ENCODE data around the gene GOLT1B.

GOLT1B gene

DNA sequence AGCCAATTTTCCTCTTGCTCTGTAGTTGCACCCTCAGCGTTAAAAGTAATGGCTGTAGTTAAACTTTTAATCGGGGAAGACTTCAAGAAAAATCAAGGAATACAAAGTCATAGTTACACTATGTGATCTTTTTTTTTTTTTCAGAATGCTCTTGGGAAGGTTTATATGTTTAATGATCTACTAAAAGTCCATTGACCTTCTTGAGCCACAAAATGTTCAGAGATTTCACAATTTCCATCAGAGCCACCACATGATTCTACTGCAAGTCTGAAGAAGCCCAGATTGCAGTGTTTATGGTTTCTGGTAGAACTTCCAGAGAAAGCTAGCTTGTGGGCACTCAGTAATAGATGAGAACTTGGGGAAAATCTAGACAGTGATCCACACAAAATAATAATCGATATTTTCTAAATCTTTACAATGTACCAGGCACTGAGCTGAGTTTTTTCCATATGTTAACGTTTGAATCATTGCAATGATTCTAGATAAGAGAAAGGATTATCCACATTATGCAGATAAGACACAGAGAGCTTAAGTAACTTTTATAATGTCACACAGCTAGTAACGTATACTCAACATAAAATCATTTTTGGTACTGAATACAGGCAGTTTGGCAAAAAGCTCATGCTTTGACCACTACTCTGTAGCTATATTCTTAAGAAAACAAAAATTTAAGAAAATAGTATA, 64.8 kb downstream of the GOLT1B start:
- DNase-seq (ENCODE audit: low spot score): no peak

DNA sequence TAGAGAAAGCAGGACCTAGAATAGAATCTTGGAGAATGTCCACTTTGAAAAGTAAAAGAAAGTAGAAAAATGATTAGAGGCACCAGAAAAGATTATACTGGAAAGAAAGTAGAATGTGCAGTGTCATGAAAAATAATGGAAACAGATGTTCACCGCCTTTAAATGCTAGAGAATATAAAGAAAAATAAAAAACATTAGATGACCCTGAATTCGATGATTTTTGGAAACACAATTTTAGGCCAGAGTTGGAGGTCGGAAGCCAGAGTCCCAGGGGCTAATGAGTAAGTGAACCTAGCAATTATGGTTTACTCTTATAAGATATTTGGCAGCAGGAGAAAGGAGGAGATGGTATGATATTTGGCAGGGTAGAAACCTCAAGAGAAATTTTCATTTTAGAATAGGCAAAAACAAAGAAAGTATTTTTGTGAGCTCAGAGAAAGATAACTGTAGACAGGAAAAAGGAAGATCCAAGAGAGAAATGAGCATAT, 65.4 kb downstream of the GOLT1B start:
- no peak for DNase-seq (ENCODE audit: low spot score)

Measured in globus pallidus (tissue), 1 donor.